GM12878 (cell line): Measurements from ENCODE around the gene UXS1.

Experiments used
- CEBPB ChIP-seq, 2 experiments: fragments of 150-350 bp in 1 of 2; IDR thresholded peaks; 2 replicates each; pipeline ENCODE4 v1.6.1; 2012 to 2014; ENCODE audit warnings: low read depth in 2 of 2, low read length in 2 of 2, borderline replicate concordance in 1 of 2, inconsistent platforms in 1 of 2
- EP300 ChIP-seq, 2 experiments: fragments of 150-350 bp in 1 of 2; IDR thresholded peaks; 2 replicates each; pipeline ENCODE4 v1.6.1; 2011 to 2012; ENCODE audit warnings: low read depth in 2 of 2, low read length in 2 of 2, borderline replicate concordance in 1 of 2, improper control_type of control experiment in 1 of 2, inconsistent platforms in 1 of 2; ENCODE audit not compliant: control insufficient read depth in 1 of 2
- MEF2A ChIP-seq: IDR thresholded peaks from 2 replicates; pipeline ENCODE4 v1.6.1; 2011; ENCODE audit warnings: low read depth, mild to moderate bottlenecking, low read length, moderate library complexity; ENCODE audit not compliant: insufficient read depth
- POLR2A ChIP-seq: IDR thresholded peaks from 2 replicates; pipeline ENCODE4 v1.6.1; 2011; ENCODE audit warnings: low read depth, mild to moderate bottlenecking, low read length
- POLR2AphosphoS5 ChIP-seq: IDR thresholded peaks from 2 replicates; pipeline ENCODE4 v1.6.1; 2011; ENCODE audit warnings: mild to moderate bottlenecking, low read length, inconsistent platforms
- SIN3A ChIP-seq: IDR thresholded peaks from 2 replicates; pipeline ENCODE4 v1.6.1; 2012; ENCODE audit warnings: low read depth, low read length, improper control_type of control experiment
- SUZ12 ChIP-seq: fragments of 200-600 bp; sonication (generic); IDR thresholded peaks from one replicate; pipeline ENCODE4 v1.6.1; 2018; ENCODE audit warnings: antibody characterized with exemption, mild to moderate bottlenecking; ENCODE audit not compliant: unreplicated experiment
- TARDBP ChIP-seq: IDR thresholded peaks from 2 replicates; pipeline ENCODE4 v1.6.1; 2016; ENCODE audit warnings: borderline replicate concordance
- ZNF274 ChIP-seq: IDR thresholded peaks from one replicate; pipeline ENCODE4 v1.8.0; 2011; ENCODE audit not compliant: insufficient read length, insufficient read depth
- ZZZ3 ChIP-seq: IDR thresholded peaks from 2 replicates; pipeline ENCODE4 v1.6.1; 2011; ENCODE audit warnings: low read depth; ENCODE audit not compliant: control insufficient read depth, insufficient read length
- TF ChIP-seq, protein P1 (sequence below): fragments of 450-650 bp; IDR thresholded peaks from 2 replicates; pipeline ENCODE4 v1.6.1; 2016; ENCODE audit warnings: mild to moderate bottlenecking, moderate library complexity, borderline replicate concordance
- TF ChIP-seq, protein P2 (sequence below), 3 experiments: IDR thresholded peaks in 2 of 3; conservative IDR thresholded peaks in 1 of 3; 2 replicates each; pipeline ENCODE4 v1.5.1; 2011; ENCODE audit warnings: low read depth in 3 of 3, low read length in 3 of 3, mild to moderate bottlenecking in 3 of 3, control low read depth in 2 of 3, moderate library complexity in 2 of 3, inconsistent platforms in 1 of 3, mixed read lengths in 1 of 3; ENCODE audit not compliant: control insufficient read depth in 2 of 3, insufficient read depth in 1 of 3; ENCODE audit errors: extremely low read depth in 1 of 3
- TF ChIP-seq, protein P3 (sequence below): fragments of 450-650 bp; formaldehyde crosslinking; IDR thresholded peaks from 2 replicates; pipeline ENCODE4 v1.4.0; 2022; ENCODE audit warnings: mild to moderate bottlenecking, moderate library complexity

DNA sequence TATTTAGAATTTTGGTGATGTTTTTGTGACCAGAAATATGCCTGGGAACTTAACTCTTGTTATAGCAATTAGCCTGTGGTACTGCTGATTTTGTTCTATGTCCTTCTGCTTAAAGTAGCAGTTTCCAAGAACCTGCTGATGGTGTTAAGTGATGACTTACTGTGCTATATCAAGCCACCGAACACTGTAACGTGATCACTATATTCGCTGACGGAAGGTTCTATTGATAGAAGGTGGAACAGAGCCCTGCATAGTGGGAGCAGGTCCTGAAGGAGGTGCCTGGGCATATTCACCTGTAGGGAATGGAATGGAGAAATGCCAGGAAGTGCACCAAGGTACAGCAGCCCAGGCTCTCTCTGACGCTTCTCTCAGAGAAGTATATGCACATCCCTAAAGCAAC lies 76.8 kb downstream of the UXS1 start:
- TF ChIP-seq POLR2A (no peak), TARDBP (no peak), EP300 (IDR thresholded peaks at IDR 0.05; ENCODE audit: borderline replicate concordance in 1 of 2, control insufficient read depth in 1 of 2, low read depth in 2 of 2, low read length in 2 of 2) (no peak), CEBPB (IDR thresholded peaks at IDR 0.05; ENCODE audit: borderline replicate concordance in 1 of 2, low read depth in 2 of 2, low read length in 2 of 2) (no peak), POLR2AphosphoS5 (no peak), SIN3A (no peak), SUZ12 (no peak), MEF2A (no peak), ZNF274 (no peak), ZZZ3 (no peak)
- TF ChIP-seq, protein P1, sequence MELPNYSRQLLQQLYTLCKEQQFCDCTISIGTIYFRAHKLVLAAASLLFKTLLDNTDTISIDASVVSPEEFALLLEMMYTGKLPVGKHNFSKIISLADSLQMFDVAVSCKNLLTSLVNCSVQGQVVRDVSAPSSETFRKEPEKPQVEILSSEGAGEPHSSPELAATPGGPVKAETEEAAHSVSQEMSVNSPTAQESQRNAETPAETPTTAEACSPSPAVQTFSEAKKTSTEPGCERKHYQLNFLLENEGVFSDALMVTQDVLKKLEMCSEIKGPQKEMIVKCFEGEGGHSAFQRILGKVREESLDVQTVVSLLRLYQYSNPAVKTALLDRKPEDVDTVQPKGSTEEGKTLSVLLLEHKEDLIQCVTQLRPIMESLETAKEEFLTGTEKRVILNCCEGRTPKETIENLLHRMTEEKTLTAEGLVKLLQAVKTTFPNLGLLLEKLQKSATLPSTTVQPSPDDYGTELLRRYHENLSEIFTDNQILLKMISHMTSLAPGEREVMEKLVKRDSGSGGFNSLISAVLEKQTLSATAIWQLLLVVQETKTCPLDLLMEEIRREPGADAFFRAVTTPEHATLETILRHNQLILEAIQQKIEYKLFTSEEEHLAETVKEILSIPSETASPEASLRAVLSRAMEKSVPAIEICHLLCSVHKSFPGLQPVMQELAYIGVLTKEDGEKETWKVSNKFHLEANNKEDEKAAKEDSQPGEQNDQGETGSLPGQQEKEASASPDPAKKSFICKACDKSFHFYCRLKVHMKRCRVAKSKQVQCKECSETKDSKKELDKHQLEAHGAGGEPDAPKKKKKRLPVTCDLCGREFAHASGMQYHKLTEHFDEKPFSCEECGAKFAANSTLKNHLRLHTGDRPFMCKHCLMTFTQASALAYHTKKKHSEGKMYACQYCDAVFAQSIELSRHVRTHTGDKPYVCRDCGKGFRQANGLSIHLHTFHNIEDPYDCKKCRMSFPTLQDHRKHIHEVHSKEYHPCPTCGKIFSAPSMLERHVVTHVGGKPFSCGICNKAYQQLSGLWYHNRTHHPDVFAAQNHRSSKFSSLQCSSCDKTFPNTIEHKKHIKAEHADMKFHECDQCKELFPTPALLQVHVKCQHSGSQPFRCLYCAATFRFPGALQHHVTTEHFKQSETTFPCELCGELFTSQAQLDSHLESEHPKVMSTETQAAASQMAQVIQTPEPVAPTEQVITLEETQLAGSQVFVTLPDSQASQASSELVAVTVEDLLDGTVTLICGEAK: no peak
- TF ChIP-seq, protein P2, sequence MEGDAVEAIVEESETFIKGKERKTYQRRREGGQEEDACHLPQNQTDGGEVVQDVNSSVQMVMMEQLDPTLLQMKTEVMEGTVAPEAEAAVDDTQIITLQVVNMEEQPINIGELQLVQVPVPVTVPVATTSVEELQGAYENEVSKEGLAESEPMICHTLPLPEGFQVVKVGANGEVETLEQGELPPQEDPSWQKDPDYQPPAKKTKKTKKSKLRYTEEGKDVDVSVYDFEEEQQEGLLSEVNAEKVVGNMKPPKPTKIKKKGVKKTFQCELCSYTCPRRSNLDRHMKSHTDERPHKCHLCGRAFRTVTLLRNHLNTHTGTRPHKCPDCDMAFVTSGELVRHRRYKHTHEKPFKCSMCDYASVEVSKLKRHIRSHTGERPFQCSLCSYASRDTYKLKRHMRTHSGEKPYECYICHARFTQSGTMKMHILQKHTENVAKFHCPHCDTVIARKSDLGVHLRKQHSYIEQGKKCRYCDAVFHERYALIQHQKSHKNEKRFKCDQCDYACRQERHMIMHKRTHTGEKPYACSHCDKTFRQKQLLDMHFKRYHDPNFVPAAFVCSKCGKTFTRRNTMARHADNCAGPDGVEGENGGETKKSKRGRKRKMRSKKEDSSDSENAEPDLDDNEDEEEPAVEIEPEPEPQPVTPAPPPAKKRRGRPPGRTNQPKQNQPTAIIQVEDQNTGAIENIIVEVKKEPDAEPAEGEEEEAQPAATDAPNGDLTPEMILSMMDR (IDR thresholded peaks at IDR 0.05 in 2 of 3, conservative IDR thresholded peaks at IDR 0.05 in 1 of 3; ENCODE audit: control insufficient read depth in 2 of 3, extremely low read depth in 1 of 3, insufficient read depth in 1 of 3, low read depth in 3 of 3, low read length in 3 of 3): no peak
- TF ChIP-seq, protein P3, sequence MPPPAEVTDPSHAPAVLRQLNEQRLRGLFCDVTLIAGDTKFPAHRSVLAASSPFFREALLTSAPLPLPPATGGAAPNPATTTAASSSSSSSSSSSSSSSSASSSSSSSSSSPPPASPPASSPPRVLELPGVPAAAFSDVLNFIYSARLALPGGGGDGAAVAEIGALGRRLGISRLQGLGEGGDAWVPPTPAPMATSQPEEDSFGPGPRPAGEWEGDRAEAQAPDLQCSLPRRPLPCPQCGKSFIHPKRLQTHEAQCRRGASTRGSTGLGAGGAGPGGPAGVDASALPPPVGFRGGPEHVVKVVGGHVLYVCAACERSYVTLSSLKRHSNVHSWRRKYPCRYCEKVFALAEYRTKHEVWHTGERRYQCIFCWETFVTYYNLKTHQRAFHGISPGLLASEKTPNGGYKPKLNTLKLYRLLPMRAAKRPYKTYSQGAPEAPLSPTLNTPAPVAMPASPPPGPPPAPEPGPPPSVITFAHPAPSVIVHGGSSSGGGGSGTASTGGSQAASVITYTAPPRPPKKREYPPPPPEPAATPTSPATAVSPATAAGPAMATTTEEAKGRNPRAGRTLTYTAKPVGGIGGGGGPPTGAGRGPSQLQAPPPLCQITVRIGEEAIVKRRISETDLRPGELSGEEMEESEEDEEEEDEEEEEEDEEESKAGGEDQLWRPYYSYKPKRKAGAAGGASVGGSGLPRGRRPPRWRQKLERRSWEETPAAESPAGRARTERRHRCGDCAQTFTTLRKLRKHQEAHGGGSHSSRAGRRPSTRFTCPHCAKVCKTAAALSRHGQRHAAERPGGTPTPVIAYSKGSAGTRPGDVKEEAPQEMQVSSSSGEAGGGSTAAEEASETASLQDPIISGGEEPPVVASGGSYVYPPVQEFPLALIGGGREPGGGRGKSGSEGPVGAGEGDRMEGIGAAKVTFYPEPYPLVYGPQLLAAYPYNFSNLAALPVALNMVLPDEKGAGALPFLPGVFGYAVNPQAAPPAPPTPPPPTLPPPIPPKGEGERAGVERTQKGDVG (CRISPR knock-in tag): no peak
